ENCODE data around the gene ABCB1.

ABCB1 gene

DNA sequence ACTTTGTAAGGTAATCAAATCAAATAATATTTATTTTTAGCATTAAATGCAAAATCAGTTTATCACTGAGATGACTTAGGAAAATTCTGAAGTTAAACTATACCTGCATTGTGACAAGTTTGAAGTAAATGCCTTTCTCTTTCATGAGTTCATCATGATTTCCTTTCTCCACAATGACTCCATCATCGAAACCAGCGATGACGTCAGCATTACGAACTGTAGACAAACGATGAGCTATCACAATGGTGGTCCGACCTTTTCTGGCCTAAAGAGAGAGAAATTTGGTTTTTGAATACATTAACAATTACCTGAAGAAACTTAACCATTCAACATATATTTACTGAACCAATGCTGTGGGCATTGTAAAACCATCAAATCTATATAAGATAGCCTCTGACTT is 54.9 kb downstream of the ABCB1 start:
- no peaks in the 10 kb centered on the region for H3K36me3 ChIP-seq (ENCODE audit: insufficient read depth, low read length)
- H3K9ac ChIP-seq (ENCODE audit: low read depth, low read length) = no peak overlapping the region
- H4K20me1 ChIP-seq (ENCODE audit: insufficient read depth, low read length) = no peaks in the 10 kb centered on the region
- H2AFZ ChIP-seq (ENCODE audit: low read depth, low read length) = no peak overlapping the region
- ATAC-seq (ENCODE audit: insufficient read depth, low read depth) (no peak), DNase-seq (no peak)
- no peak overlapping the region for H3K4me2 ChIP-seq (ENCODE audit: insufficient read depth, low read length)
- H3K4me1 ChIP-seq (ENCODE audit: insufficient read depth, low read length) = no peaks in the 10 kb centered on the region
- H3K27ac ChIP-seq (ENCODE audit: low read length) = no peak overlapping the region
- no peaks in the 10 kb centered on the region for H3K9me3 ChIP-seq (ENCODE audit: insufficient read depth, low read length, severe bottlenecking)
- H3K79me2 ChIP-seq (ENCODE audit: insufficient read depth, low read length) = no peaks in the 10 kb centered on the region
- H3K27me3 ChIP-seq (ENCODE audit: insufficient read depth, low read length, poor library complexity) = no peaks in the 10 kb centered on the region
- H3K4me3 ChIP-seq (ENCODE audit: low read depth in 1 of 2, low read length in 2 of 2) = no peak overlapping the region
- TF ChIP-seq EZH2 (IDR thresholded peaks at IDR 0.05; ENCODE audit: borderline replicate concordance, low read depth, low read length, severe bottlenecking) = no peak

DNA sequence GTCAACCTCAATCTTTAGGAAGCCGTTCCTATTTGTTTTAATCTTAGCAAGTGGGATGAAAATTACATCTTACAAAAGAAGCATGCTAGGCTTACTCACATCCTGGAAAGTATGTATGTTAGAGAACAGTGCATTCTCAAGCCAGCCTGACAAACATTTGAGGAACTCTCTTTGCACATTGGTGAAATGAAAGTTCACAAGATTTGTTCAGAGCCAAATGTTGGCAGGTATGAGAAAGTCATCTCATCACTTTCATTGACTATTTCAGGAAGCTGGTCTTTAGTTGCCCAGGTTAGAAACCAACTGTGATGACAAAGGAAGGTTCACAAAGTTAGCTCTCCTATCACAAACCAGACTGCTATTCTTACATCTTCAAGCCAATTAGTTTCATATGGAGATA is 57.1 kb downstream of the ABCB1 start:
- H3K27ac ChIP-seq (ENCODE audit: low read length) = no peak overlapping the region
- H2AFZ ChIP-seq (ENCODE audit: low read depth, low read length) = no peak overlapping the region
- no peaks in the 10 kb centered on the region for H3K79me2 ChIP-seq (ENCODE audit: insufficient read depth, low read length)
- TF ChIP-seq EZH2 (IDR thresholded peaks at IDR 0.05; ENCODE audit: borderline replicate concordance, low read depth, low read length, severe bottlenecking) = no peak
- no peak for TF ChIP-seq CTCF (IDR thresholded peaks at IDR 0.05; ENCODE audit: borderline replicate concordance, extremely low read depth, low read length, poor library complexity, severe bottlenecking)
- no peaks in the 10 kb centered on the region for H3K36me3 ChIP-seq (ENCODE audit: insufficient read depth, low read length)
- H3K4me1 ChIP-seq (ENCODE audit: insufficient read depth, low read length) = no peaks in the 10 kb centered on the region
- H3K9ac ChIP-seq (ENCODE audit: low read depth, low read length) = no peak overlapping the region
- H3K4me3 ChIP-seq (ENCODE audit: low read depth in 1 of 2, low read length in 2 of 2) = no peak overlapping the region
- H3K9me3 ChIP-seq (ENCODE audit: insufficient read depth, low read length, severe bottlenecking) = no peaks in the 10 kb centered on the region
- H3K27me3 ChIP-seq (ENCODE audit: insufficient read depth, low read length, poor library complexity) = no peaks in the 10 kb centered on the region
- no peak overlapping the region for H3K4me2 ChIP-seq (ENCODE audit: insufficient read depth, low read length)
- ATAC-seq (ENCODE audit: insufficient read depth, low read depth) (no peak), DNase-seq (no peak)
- H4K20me1 ChIP-seq (ENCODE audit: insufficient read depth, low read length) = no peaks in the 10 kb centered on the region

- Histone ChIP-seq H3K4me2 (ENCODE audit: insufficient read depth, low read length) (no peak overlapping the region), H3K4me3 (ENCODE audit: low read depth in 1 of 2, low read length in 2 of 2) (no peak overlapping the region), H3K27me3 (ENCODE audit: insufficient read depth, low read length, poor library complexity) (no peaks in the 10 kb centered on the region), H4K20me1 (ENCODE audit: insufficient read depth, low read length) (no peaks in the 10 kb centered on the region), H3K36me3 (ENCODE audit: insufficient read depth, low read length) (no peaks in the 10 kb centered on the region), H3K79me2 (ENCODE audit: insufficient read depth, low read length) (no peaks in the 10 kb centered on the region), H3K9ac (ENCODE audit: low read depth, low read length) (no peak overlapping the region), H3K4me1 (ENCODE audit: insufficient read depth, low read length) (no peaks in the 10 kb centered on the region), H3K27ac (ENCODE audit: low read length) (no peak overlapping the region), H2AFZ (ENCODE audit: low read depth, low read length) (no peak overlapping the region), H3K9me3 (ENCODE audit: insufficient read depth, low read length, severe bottlenecking) (no peaks in the 10 kb centered on the region)
- ATAC-seq (ENCODE audit: insufficient read depth, low read depth) (no peak), DNase-seq (no peak)
- TF ChIP-seq EZH2 (IDR thresholded peaks at IDR 0.05; ENCODE audit: borderline replicate concordance, low read depth, low read length, severe bottlenecking) (no peak), CTCF (IDR thresholded peaks at IDR 0.05; ENCODE audit: borderline replicate concordance, extremely low read depth, low read length, poor library complexity, severe bottlenecking) (no peak)
Measured at GRCh38 chr7:87541648-87542047, 59.0 kb downstream of the ABCB1 start.

DNA sequence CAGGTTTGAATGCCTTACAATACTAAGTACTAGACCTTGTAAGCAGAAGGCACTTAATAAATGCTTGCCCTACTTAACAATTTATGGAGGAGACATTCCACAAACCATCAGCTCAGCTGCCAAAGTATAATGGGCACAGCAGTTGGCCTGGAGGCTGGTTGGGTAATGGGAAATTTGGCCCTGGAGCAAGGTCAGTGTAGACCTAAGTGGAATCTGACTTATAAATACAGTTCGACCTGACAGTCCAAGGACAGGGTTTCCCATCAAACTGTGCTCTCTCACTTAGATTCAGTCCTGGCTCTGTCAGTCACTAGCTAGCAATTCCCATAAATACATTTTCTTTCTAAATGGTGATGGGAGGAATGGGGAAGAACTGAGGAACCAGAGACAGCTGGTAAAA is 62.6 kb downstream of the ABCB1 start:
- no peak for DNase-seq
- Histone ChIP-seq H3K27ac (ENCODE audit: low read length) (no peak overlapping the region), H3K9me3 (ENCODE audit: insufficient read depth, low read length, severe bottlenecking) (no peaks in the 10 kb centered on the region), H3K4me1 (ENCODE audit: insufficient read depth, low read length) (no peaks in the 10 kb centered on the region), H3K36me3 (ENCODE audit: insufficient read depth, low read length) (no peaks in the 10 kb centered on the region), H3K4me3 (ENCODE audit: low read depth in 1 of 2, low read length in 2 of 2) (no peak overlapping the region), H2AFZ (ENCODE audit: low read depth, low read length) (no peak overlapping the region), H3K4me2 (ENCODE audit: insufficient read depth, low read length) (no peak overlapping the region), H3K9ac (ENCODE audit: low read depth, low read length) (no peak overlapping the region), H4K20me1 (ENCODE audit: insufficient read depth, low read length) (no peaks in the 10 kb centered on the region), H3K27me3 (ENCODE audit: insufficient read depth, low read length, poor library complexity) (no peaks in the 10 kb centered on the region), H3K79me2 (ENCODE audit: insufficient read depth, low read length) (no peaks in the 10 kb centered on the region)
- no peak for ATAC-seq (ENCODE audit: insufficient read depth, low read depth)
- TF ChIP-seq CTCF (IDR thresholded peaks at IDR 0.05; ENCODE audit: borderline replicate concordance, extremely low read depth, low read length, poor library complexity, severe bottlenecking) = no peak
- no peak for TF ChIP-seq EZH2 (IDR thresholded peaks at IDR 0.05; ENCODE audit: borderline replicate concordance, low read depth, low read length, severe bottlenecking)

Measured in DND-41 (cell line).